DOHH2 (cell line): ENCODE results near the gene SHC4.

ENCODE experiments used
- H3F3A ChIP-seq: fragments of 200-600 bp; sonication (generic), shearing (Covaris generic); 2 replicates; pipeline ENCODE4 v1.6.0; 2016; ENCODE audit warnings: antibody characterized with exemption, mild to moderate bottlenecking; ENCODE audit not compliant: control insufficient read depth, insufficient read depth
- H3K27ac ChIP-seq: fragments of 200-600 bp; sonication (generic); 2 replicates; pipeline ENCODE4 v1.5.1; 2014; ENCODE audit warnings: low read depth, mild to moderate bottlenecking, low read length, moderate library complexity
- H3K27me3 ChIP-seq: fragments of 200-600 bp; sonication (generic); 2 replicates; pipeline ENCODE4 v1.6.1; 2014; ENCODE audit warnings: mild to moderate bottlenecking, low read length, mixed read lengths; ENCODE audit not compliant: control insufficient read depth
- H3K36me3 ChIP-seq: fragments of 200-600 bp; sonication (generic); 2 replicates; pipeline ENCODE4 v1.6.1; 2014; ENCODE audit warnings: mild to moderate bottlenecking, low read length, moderate library complexity, mixed read lengths; ENCODE audit not compliant: control insufficient read depth
- H3K4me1 ChIP-seq: fragments of 200-600 bp; sonication (generic); 2 replicates; pipeline ENCODE4 v1.6.1; 2014; ENCODE audit warnings: mild to moderate bottlenecking, low read length, mixed read lengths; ENCODE audit not compliant: control insufficient read depth
- H3K4me2 ChIP-seq: fragments of 200-600 bp; sonication (generic); 2 replicates; pipeline ENCODE4 v1.6.0; 2014; ENCODE audit warnings: mild to moderate bottlenecking, low read length, moderate library complexity
- H3K4me3 ChIP-seq: fragments of 200-600 bp; sonication (generic); 2 replicates; pipeline ENCODE4 v1.5.1; 2014; ENCODE audit warnings: mild to moderate bottlenecking, low read length, mixed read lengths
- H3K79me2 ChIP-seq: fragments of 200-600 bp; sonication (generic); 2 replicates; pipeline ENCODE4 v1.6.1; 2014; ENCODE audit warnings: mild to moderate bottlenecking, low read length, mixed read lengths; ENCODE audit not compliant: control insufficient read depth
- H3K9me2 ChIP-seq: fragments of 200-600 bp; sonication (generic); replicated peaks from 2 replicates; pipeline ENCODE4 v1.6.1; 2014; ENCODE audit warnings: mild to moderate bottlenecking, low read length, mixed read lengths; ENCODE audit not compliant: control insufficient read depth
- H3K9me3 ChIP-seq: fragments of 200-600 bp; sonication (generic); 2 replicates; pipeline ENCODE4 v1.6.1; 2014; ENCODE audit warnings: antibody characterized with exemption, low read length, mixed read lengths; ENCODE audit not compliant: control insufficient read depth, insufficient read depth
- H4K20me1 ChIP-seq: fragments of 200-600 bp; sonication (generic); 2 replicates; pipeline ENCODE4 v1.6.0; 2014; ENCODE audit warnings: low read depth, mild to moderate bottlenecking, antibody characterized with exemption, low read length, moderate library complexity; ENCODE audit not compliant: control insufficient read depth, insufficient read depth
- EZH2phosphoT487 ChIP-seq: fragments of 200-600 bp; sonication (generic); IDR thresholded peaks from 2 replicates; pipeline ENCODE4 v1.6.1; 2017; ENCODE audit warnings: borderline replicate concordance, mild to moderate bottlenecking, antibody characterized with exemption, low read length, moderate library complexity, mixed read lengths
- TF ChIP-seq, protein P1 (sequence below): fragments of 200-600 bp; sonication (generic); IDR thresholded peaks from one replicate; pipeline ENCODE4 v1.5.1; 2014; ENCODE audit warnings: antibody characterized with exemption, mild to moderate bottlenecking, low read depth, low read length; ENCODE audit not compliant: poor library complexity, severe bottlenecking

SHC4 gene

GRCh38 chr15:48777645-48778330 is 185.9 kb downstream of the SHC4 start:
- no peaks in the 10 kb centered on the region for H3K27me3 ChIP-seq
- H3K4me1 ChIP-seq: no peaks in the 10 kb centered on the region
- H3K79me2 ChIP-seq: no peaks in the 10 kb centered on the region
- no peak overlapping the region for H3K4me2 ChIP-seq
- TF ChIP-seq EZH2phosphoT487: no peak
- TF ChIP-seq, protein P1, sequence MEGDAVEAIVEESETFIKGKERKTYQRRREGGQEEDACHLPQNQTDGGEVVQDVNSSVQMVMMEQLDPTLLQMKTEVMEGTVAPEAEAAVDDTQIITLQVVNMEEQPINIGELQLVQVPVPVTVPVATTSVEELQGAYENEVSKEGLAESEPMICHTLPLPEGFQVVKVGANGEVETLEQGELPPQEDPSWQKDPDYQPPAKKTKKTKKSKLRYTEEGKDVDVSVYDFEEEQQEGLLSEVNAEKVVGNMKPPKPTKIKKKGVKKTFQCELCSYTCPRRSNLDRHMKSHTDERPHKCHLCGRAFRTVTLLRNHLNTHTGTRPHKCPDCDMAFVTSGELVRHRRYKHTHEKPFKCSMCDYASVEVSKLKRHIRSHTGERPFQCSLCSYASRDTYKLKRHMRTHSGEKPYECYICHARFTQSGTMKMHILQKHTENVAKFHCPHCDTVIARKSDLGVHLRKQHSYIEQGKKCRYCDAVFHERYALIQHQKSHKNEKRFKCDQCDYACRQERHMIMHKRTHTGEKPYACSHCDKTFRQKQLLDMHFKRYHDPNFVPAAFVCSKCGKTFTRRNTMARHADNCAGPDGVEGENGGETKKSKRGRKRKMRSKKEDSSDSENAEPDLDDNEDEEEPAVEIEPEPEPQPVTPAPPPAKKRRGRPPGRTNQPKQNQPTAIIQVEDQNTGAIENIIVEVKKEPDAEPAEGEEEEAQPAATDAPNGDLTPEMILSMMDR: no peak
- H3K9me3 ChIP-seq: no peaks in the 10 kb centered on the region
- H3K36me3 ChIP-seq: peaks cover 64% of the 10 kb centered on the region
- H4K20me1 ChIP-seq: no peaks in the 10 kb centered on the region
- H3F3A ChIP-seq: no peaks in the 10 kb centered on the region
- no peak overlapping the region for H3K27ac ChIP-seq
- no peak overlapping the region for H3K4me3 ChIP-seq
- no peaks in the 10 kb centered on the region for H3K9me2 ChIP-seq

DNA sequence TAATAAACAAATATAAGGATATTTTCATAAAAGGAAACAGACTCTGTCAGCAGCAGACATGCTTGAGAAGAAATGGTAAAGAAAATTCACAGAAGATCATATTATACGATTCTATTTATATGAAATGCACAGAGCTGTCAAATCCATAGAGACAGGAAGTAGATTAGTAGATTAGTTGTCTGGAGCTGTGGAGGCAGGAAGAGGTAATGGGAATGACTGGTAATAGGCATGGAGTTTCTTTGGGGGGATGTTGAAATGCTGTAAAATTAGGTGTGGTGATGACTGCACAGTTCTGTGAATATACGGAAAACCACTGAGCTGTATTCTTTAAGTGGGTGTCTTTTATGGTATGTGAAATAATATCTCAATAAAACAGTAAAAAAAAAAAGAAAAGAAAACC is 188.2 kb downstream of the SHC4 start:
- Histone ChIP-seq H3K36me3 (peaks cover 64% of the 10 kb centered on the region), H3K4me1 (no peaks in the 10 kb centered on the region), H3K4me2 (no peak overlapping the region), H3K27ac (no peak overlapping the region), H3K27me3 (no peaks in the 10 kb centered on the region), H3K9me2 (no peaks in the 10 kb centered on the region), H3K4me3 (no peak overlapping the region), H3F3A (no peaks in the 10 kb centered on the region), H4K20me1 (no peaks in the 10 kb centered on the region), H3K79me2 (no peaks in the 10 kb centered on the region), H3K9me3 (no peaks in the 10 kb centered on the region)
- TF ChIP-seq EZH2phosphoT487: no peak
- TF ChIP-seq, protein P1: no peak

DNA sequence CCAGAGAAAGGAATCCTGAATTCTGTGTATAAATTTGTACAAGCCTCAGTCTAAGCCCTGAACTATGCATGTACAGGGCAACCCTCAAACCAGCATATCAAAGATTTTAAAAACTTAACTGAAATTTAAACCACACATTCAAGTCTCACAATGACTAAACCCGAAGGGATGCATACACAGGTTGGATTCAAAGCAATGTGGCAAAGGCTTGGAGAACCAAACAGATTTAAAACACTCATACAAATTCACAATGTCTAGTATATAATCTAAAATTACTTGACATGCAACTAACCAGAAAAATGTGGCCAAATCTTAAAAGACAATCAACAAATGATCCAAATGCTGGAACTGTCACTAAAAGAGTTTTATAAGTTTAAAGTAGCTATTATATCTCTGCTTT is 189.2 kb downstream of the SHC4 start:
- no peak overlapping the region for H3K27ac ChIP-seq
- H3K27me3 ChIP-seq: no peaks in the 10 kb centered on the region
- peaks cover 65% of the 10 kb centered on the region for H3K36me3 ChIP-seq
- no peaks in the 10 kb centered on the region for H3K4me1 ChIP-seq
- H4K20me1 ChIP-seq: no peaks in the 10 kb centered on the region
- H3K79me2 ChIP-seq: no peaks in the 10 kb centered on the region
- TF ChIP-seq EZH2phosphoT487: no peak
- TF ChIP-seq, protein P1: no peak
- H3K9me3 ChIP-seq: no peaks in the 10 kb centered on the region
- no peaks in the 10 kb centered on the region for H3K9me2 ChIP-seq
- H3K4me3 ChIP-seq: no peak overlapping the region
- no peaks in the 10 kb centered on the region for H3F3A ChIP-seq
- H3K4me2 ChIP-seq: no peak overlapping the region
